HepG2 (cell line): ENCODE results near the gene C1R. TPM values are rescaled to one million over a fixed set of nuclear protein-coding genes. Genes with fewer than 3 reads are reported as not detected.

Source experiments
- ELF4 ChIP-seq: sonication (generic); formaldehyde crosslinking; IDR thresholded peaks from 2 replicates; pipeline ENCODE4 v1.5.0; 2020; ENCODE audit warnings: missing genetic modification reagents, mild to moderate bottlenecking, moderate library complexity, borderline replicate concordance
- HHEX ChIP-seq: IDR thresholded peaks from 2 replicates; pipeline ENCODE4 v1.6.1; 2016; ENCODE audit warnings: control low read depth
- JUN ChIP-seq: sonication (generic); formaldehyde crosslinking; IDR thresholded peaks from 2 replicates; pipeline ENCODE4 v1.4.0; 2020; ENCODE audit warnings: mild to moderate bottlenecking, missing genetic modification reagents
- KDM3A ChIP-seq: IDR thresholded peaks from 2 replicates; pipeline ENCODE4 v1.6.1; 2018; ENCODE audit warnings: low read depth, missing compliant biosample characterization
- RBFOX2 ChIP-seq: fragments of 200-400 bp; formaldehyde crosslinking; IDR thresholded peaks from 2 replicates; pipeline ENCODE4 v1.6.1; 2017; ENCODE audit warnings: low read depth, mild to moderate bottlenecking, low read length
- SNRNP70 ChIP-seq: fragments of 200-400 bp; formaldehyde crosslinking; IDR thresholded peaks from 2 replicates; pipeline ENCODE4 v1.6.1; 2017; ENCODE audit warnings: mild to moderate bottlenecking, low read depth, low read length, moderate library complexity
- TBX2 ChIP-seq: sonication (generic); formaldehyde crosslinking; IDR thresholded peaks from 2 replicates; pipeline ENCODE4 v1.5.0; 2020; ENCODE audit warnings: missing genetic modification reagents, mild to moderate bottlenecking, borderline replicate concordance
- ZFP36L1 ChIP-seq: sonication (generic); formaldehyde crosslinking; IDR thresholded peaks from 2 replicates; pipeline ENCODE4 v1.8.0; 2022; ENCODE audit warnings: mild to moderate bottlenecking, missing genetic modification reagents, moderate library complexity
- ZNF263 ChIP-seq: sonication (generic); formaldehyde crosslinking; IDR thresholded peaks from 2 replicates; pipeline ENCODE4 v1.4.0; 2020; ENCODE audit warnings: missing genetic modification reagents
- ZNF780A ChIP-seq: sonication (generic); formaldehyde crosslinking; IDR thresholded peaks from 2 replicates; pipeline ENCODE4 v1.8.0; 2022; ENCODE audit warnings: mild to moderate bottlenecking, missing genetic modification reagents, moderate library complexity
- ZSCAN25 ChIP-seq: sonication (generic); formaldehyde crosslinking; IDR thresholded peaks from 2 replicates; pipeline ENCODE4 v1.8.0; 2022; ENCODE audit warnings: mild to moderate bottlenecking, missing genetic modification reagents
- polyA plus RNA-seq, 8 experiments: library from polyadenylated mRNA; depleted of rRNA in 3 of 8; stranded (reverse) in 7 of 8; unstranded in 1 of 8; fragments of >200 nt; fragmentation: Illumina TruSeq in 4 of 8; extraction: Trizol in 4 of 8; gene quantifications; 2 replicates each; pipeline versions ENCODE4 v1.2.1 to v1.2.3, GENCODE V29; 2011 to 2016; ENCODE audit warnings: low read depth in 4 of 8, missing spikeins in 1 of 8, mixed read lengths in 1 of 8; ENCODE audit not compliant: insufficient read depth in 1 of 8
- total RNA-seq, 5 experiments: library from RNA; depleted of rRNA; stranded (reverse); fragments of >200 nt; fragmentation: Illumina TruSeq; extraction: Trizol; gene quantifications; 2 replicates each; pipeline ENCODE4 v1.2.3, GENCODE V29; 2016; ENCODE audit warnings: low read depth in 1 of 5
- TF ChIP-seq, protein P1 (sequence below): sonication (generic); formaldehyde crosslinking; IDR thresholded peaks from 2 replicates; pipeline ENCODE4 v1.5.0; 2020; ENCODE audit warnings: mild to moderate bottlenecking, missing genetic modification reagents, borderline replicate concordance
- TF ChIP-seq, protein P2 (sequence below): sonication (generic); formaldehyde crosslinking; IDR thresholded peaks from 2 replicates; pipeline ENCODE4 v1.4.0; 2020; ENCODE audit warnings: missing genetic modification reagents
- TF ChIP-seq, protein P3 (sequence below): sonication (generic); formaldehyde crosslinking; IDR thresholded peaks from 2 replicates; pipeline ENCODE4 v1.4.0; 2020; ENCODE audit warnings: missing genetic modification reagents, borderline replicate concordance
- TF ChIP-seq, protein P4 (sequence below): sonication (generic); formaldehyde crosslinking; conservative IDR thresholded peaks from 2 replicates; pipeline ENCODE4 v1.8.0; 2022; ENCODE audit warnings: missing genetic modification reagents

Gene C1R
- total and polyA plus RNA-seq, 2 of the 13 experiments (the other 11 are each of a cell fraction or from before 2014, with no cell fraction given) = 3.5 to 6.5 TPM

DNA sequence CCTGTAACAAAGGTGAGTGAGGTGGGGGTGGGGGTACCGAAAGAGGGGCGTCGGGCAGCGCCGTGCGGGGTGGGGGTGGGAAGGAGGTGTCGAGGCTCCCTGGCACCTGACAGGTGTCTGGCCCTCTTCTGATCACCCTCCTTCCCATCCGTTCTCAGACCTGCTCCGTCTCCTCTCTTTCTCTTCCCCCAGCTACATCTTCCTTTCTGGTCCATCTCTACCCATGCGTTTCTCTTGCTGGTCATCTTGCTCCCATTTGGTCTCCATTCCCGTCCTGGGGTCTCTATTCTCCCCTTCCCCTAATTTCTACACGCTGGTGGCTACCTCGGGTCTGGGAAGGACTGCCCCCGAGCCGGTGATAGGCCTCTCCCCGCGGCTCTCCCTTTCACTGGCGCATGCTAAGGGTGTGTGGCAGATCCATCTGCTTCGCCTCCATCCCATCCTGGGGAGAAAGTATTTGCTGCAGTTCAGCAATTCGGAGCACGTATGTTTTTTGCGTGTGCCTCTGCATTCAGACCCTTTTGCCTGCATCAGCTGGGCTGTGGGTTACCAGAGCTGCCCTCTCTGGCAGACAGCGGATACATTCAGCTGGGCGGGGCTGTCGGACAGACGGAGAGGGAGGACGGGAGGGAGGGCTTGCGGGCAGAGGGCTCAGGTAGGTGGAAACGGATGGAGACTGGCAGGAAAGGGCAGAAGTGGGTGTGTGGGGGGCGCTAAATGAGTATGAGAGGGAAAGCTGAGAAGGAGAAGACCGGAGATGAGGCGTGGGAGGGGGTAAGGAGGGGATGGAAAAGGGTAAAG is 38.7 kb upstream of the C1R start (continued):
- TF ChIP-seq, protein P1, sequence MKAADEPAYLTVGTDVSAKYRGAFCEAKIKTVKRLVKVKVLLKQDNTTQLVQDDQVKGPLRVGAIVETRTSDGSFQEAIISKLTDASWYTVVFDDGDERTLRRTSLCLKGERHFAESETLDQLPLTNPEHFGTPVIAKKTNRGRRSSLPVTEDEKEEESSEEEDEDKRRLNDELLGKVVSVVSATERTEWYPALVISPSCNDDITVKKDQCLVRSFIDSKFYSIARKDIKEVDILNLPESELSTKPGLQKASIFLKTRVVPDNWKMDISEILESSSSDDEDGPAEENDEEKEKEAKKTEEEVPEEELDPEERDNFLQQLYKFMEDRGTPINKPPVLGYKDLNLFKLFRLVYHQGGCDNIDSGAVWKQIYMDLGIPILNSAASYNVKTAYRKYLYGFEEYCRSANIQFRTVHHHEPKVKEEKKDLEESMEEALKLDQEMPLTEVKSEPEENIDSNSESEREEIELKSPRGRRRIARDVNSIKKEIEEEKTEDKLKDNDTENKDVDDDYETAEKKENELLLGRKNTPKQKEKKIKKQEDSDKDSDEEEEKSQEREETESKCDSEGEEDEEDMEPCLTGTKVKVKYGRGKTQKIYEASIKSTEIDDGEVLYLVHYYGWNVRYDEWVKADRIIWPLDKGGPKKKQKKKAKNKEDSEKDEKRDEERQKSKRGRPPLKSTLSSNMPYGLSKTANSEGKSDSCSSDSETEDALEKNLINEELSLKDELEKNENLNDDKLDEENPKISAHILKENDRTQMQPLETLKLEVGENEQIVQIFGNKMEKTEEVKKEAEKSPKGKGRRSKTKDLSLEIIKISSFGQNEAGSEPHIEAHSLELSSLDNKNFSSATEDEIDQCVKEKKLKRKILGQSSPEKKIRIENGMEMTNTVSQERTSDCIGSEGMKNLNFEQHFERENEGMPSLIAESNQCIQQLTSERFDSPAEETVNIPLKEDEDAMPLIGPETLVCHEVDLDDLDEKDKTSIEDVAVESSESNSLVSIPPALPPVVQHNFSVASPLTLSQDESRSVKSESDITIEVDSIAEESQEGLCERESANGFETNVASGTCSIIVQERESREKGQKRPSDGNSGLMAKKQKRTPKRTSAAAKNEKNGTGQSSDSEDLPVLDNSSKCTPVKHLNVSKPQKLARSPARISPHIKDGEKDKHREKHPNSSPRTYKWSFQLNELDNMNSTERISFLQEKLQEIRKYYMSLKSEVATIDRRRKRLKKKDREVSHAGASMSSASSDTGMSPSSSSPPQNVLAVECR (CRISPR knock-in tag) = peak; percentile 51; the same call in 1 of the 2 replicates
- TF ChIP-seq ZNF263 (CRISPR knock-in tag) (peak; percentile 79), ELF4 (CRISPR knock-in tag) (no peak), RBFOX2 (no peak), SNRNP70 (no peak), ZSCAN25 (CRISPR knock-in tag) (no peak), ZFP36L1 (CRISPR knock-in tag) (no peak), HHEX (CRISPR knock-in tag) (no peak), JUN (CRISPR knock-in tag) (no peak), TBX2 (CRISPR knock-in tag) (peak; percentile 21; the same call in 1 of the 2 replicates), ZNF780A (CRISPR knock-in tag) (0 out of 2 replicates have a peak, but pooled peaks have one; percentile 34), KDM3A (CRISPR knock-in tag) (no peak)
- TF ChIP-seq, protein P2, sequence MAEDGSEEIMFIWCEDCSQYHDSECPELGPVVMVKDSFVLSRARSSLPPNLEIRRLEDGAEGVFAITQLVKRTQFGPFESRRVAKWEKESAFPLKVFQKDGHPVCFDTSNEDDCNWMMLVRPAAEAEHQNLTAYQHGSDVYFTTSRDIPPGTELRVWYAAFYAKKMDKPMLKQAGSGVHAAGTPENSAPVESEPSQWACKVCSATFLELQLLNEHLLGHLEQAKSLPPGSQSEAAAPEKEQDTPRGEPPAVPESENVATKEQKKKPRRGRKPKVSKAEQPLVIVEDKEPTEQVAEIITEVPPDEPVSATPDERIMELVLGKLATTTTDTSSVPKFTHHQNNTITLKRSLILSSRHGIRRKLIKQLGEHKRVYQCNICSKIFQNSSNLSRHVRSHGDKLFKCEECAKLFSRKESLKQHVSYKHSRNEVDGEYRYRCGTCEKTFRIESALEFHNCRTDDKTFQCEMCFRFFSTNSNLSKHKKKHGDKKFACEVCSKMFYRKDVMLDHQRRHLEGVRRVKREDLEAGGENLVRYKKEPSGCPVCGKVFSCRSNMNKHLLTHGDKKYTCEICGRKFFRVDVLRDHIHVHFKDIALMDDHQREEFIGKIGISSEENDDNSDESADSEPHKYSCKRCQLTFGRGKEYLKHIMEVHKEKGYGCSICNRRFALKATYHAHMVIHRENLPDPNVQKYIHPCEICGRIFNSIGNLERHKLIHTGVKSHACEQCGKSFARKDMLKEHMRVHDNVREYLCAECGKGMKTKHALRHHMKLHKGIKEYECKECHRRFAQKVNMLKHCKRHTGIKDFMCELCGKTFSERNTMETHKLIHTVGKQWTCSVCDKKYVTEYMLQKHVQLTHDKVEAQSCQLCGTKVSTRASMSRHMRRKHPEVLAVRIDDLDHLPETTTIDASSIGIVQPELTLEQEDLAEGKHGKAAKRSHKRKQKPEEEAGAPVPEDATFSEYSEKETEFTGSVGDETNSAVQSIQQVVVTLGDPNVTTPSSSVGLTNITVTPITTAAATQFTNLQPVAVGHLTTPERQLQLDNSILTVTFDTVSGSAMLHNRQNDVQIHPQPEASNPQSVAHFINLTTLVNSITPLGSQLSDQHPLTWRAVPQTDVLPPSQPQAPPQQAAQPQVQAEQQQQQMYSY (CRISPR knock-in tag) = peak; percentile 25; the same call in 1 of the 2 replicates
- TF ChIP-seq, protein P3, sequence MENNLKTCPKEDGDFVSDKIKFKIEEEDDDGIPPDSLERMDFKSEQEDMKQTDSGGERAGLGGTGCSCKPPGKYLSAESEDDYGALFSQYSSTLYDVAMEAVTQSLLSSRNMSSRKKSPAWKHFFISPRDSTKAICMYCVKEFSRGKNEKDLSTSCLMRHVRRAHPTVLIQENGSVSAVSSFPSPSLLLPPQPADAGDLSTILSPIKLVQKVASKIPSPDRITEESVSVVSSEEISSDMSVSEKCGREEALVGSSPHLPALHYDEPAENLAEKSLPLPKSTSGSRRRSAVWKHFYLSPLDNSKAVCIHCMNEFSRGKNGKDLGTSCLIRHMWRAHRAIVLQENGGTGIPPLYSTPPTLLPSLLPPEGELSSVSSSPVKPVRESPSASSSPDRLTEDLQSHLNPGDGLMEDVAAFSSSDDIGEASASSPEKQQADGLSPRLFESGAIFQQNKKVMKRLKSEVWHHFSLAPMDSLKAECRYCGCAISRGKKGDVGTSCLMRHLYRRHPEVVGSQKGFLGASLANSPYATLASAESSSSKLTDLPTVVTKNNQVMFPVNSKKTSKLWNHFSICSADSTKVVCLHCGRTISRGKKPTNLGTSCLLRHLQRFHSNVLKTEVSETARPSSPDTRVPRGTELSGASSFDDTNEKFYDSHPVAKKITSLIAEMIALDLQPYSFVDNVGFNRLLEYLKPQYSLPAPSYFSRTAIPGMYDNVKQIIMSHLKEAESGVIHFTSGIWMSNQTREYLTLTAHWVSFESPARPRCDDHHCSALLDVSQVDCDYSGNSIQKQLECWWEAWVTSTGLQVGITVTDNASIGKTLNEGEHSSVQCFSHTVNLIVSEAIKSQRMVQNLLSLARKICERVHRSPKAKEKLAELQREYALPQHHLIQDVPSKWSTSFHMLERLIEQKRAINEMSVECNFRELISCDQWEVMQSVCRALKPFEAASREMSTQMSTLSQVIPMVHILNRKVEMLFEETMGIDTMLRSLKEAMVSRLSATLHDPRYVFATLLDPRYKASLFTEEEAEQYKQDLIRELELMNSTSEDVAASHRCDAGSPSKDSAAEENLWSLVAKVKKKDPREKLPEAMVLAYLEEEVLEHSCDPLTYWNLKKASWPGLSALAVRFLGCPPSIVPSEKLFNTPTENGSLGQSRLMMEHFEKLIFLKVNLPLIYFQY (CRISPR knock-in tag) = no peak
- TF ChIP-seq, protein P4, sequence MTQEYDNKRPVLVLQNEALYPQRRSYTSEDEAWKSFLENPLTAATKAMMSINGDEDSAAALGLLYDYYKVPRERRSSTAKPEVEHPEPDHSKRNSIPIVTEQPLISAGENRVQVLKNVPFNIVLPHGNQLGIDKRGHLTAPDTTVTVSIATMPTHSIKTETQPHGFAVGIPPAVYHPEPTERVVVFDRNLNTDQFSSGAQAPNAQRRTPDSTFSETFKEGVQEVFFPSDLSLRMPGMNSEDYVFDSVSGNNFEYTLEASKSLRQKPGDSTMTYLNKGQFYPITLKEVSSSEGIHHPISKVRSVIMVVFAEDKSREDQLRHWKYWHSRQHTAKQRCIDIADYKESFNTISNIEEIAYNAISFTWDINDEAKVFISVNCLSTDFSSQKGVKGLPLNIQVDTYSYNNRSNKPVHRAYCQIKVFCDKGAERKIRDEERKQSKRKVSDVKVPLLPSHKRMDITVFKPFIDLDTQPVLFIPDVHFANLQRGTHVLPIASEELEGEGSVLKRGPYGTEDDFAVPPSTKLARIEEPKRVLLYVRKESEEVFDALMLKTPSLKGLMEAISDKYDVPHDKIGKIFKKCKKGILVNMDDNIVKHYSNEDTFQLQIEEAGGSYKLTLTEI = no peak
